Measurements from ENCODE around the gene XPNPEP3.
"Not testable (repeated sequence)": the region's sequence is repeated elsewhere in the genome, so short reads cannot be mapped to it uniquely, and the experiment has no call there.

XPNPEP3 gene

GRCh38 chr22:40857309-40857855 lies 434 bp downstream of the XPNPEP3 start:
- no peak for DNase-seq (ENCODE audit: low read depth, low spot score)

GRCh38 chr22:40862013-40862412 lies 5.1 kb downstream of the XPNPEP3 start, which contains the start of gene DNAJB7:
Gene DNAJB7, minus strand, starts transcription at chr22:40862113. Its CDS starts 119 bp downstream, at chr22:40861994.
- no peak for DNase-seq (ENCODE audit: low read depth, low spot score)

- DNase-seq (ENCODE audit: low read depth, low spot score), result no peak
These were observed 5.6 kb downstream of the XPNPEP3 start for GRCh38 chr22:40862537-40862936.

GRCh38 chr22:40867109-40867508 lies 10.2 kb downstream of the XPNPEP3 start:
- DNase-seq (ENCODE audit: low read depth, low spot score), result no peak

- DNase-seq (ENCODE audit: low read depth, low spot score), result not testable (repeated sequence)
These were observed 11.4 kb downstream of the XPNPEP3 start for GRCh38 chr22:40868379-40868778.

- no peak for DNase-seq (ENCODE audit: low read depth, low spot score)
These were observed 17.1 kb downstream of the XPNPEP3 start for GRCh38 chr22:40874016-40874415.

GRCh38 chr22:40875111-40875510 lies 18.2 kb downstream of the XPNPEP3 start:
- DNase-seq (ENCODE audit: low read depth, low spot score), result no peak

GRCh38 chr22:40876907-40877306 lies 20.0 kb downstream of the XPNPEP3 start:
- no peak for DNase-seq (ENCODE audit: low read depth, low spot score)

- DNase-seq (ENCODE audit: low read depth, low spot score), result no peak
These were observed 20.5 kb downstream of the XPNPEP3 start for GRCh38 chr22:40877488-40877887.

GRCh38 chr22:40878922-40879321 lies 22.0 kb downstream of the XPNPEP3 start:
- DNase-seq (ENCODE audit: low read depth, low spot score), result no peak

GRCh38 chr22:40889116-40889515 lies 32.2 kb downstream of the XPNPEP3 start:
- no peak for DNase-seq (ENCODE audit: low read depth, low spot score)

GRCh38 chr22:40890881-40891280 lies 33.9 kb downstream of the XPNPEP3 start:
- no peak for DNase-seq (ENCODE audit: low read depth, low spot score)

- DNase-seq (ENCODE audit: low read depth, low spot score), result no peak
These were observed 37.5 kb downstream of the XPNPEP3 start for GRCh38 chr22:40894417-40894816.

- peak; percentile 73 for DNase-seq (ENCODE audit: low read depth, low spot score)
These were observed 42.0 kb downstream of the XPNPEP3 start for GRCh38 chr22:40898850-40899357.

- DNase-seq (ENCODE audit: low read depth, low spot score), result no peak
These were observed 47.2 kb downstream of the XPNPEP3 start for GRCh38 chr22:40904101-40904500.

- no peak for DNase-seq (ENCODE audit: low read depth, low spot score)
These were observed 51.9 kb downstream of the XPNPEP3 start for GRCh38 chr22:40908895-40909294.

- no peak for DNase-seq (ENCODE audit: low read depth, low spot score)
These were observed 54.8 kb downstream of the XPNPEP3 start for GRCh38 chr22:40911772-40912171.

- not testable (repeated sequence) for DNase-seq (ENCODE audit: low read depth, low spot score)
These were observed 56.0 kb downstream of the XPNPEP3 start for GRCh38 chr22:40912987-40913386.

GRCh38 chr22:40919446-40919845 lies 62.5 kb downstream of the XPNPEP3 start:
- peak; percentile 55 for DNase-seq (ENCODE audit: low read depth, low spot score)

- DNase-seq (ENCODE audit: low read depth, low spot score), result peak; percentile 18
These were observed 63.6 kb downstream of the XPNPEP3 start for GRCh38 chr22:40920526-40920925.

- DNase-seq (ENCODE audit: low read depth, low spot score), result peak; percentile 80
These were observed 65.7 kb downstream of the XPNPEP3 start for GRCh38 chr22:40922484-40923303.

GRCh38 chr22:40928657-40929056 lies 71.7 kb downstream of the XPNPEP3 start:
- no peak for DNase-seq (ENCODE audit: low read depth, low spot score)

GRCh38 chr22:40932396-40932795 lies 75.4 kb downstream of the XPNPEP3 start:
- no peak for DNase-seq (ENCODE audit: low read depth, low spot score)
